Neural progenitor cell (in vitro differentiated cells): ENCODE data around the gene TRIM69. TPM values are rescaled to one million over a fixed set of nuclear protein-coding genes. Genes with fewer than 3 reads are reported as not detected.

Source experiments
- DNase-seq: peaks from one replicate; pipeline ENCODE4 v3.0.0-alpha.2; 2016; ENCODE audit warnings: low spot score
- H2AFZ ChIP-seq: fragments of 200-600 bp; sonication (generic); replicated peaks from 2 replicates; pipeline ENCODE4 v1.6.1; 2016; ENCODE audit warnings: antibody characterized with exemption
- H3F3A ChIP-seq: fragments of 200-600 bp; sonication (generic); 2 replicates; pipeline ENCODE4 v1.6.1; 2016; ENCODE audit warnings: antibody characterized with exemption, low read depth
- H3K27ac ChIP-seq: fragments of 200-600 bp; sonication (generic); 2 replicates; pipeline ENCODE4 v1.5.1; 2016; ENCODE audit warnings: mild to moderate bottlenecking
- H3K27me3 ChIP-seq: fragments of 200-600 bp; sonication (generic); 2 replicates; pipeline ENCODE4 v1.6.1; 2016; ENCODE audit warnings: mild to moderate bottlenecking, moderate library complexity
- H3K36me3 ChIP-seq: fragments of 200-600 bp; sonication (generic); 2 replicates; pipeline ENCODE4 v1.5.1; 2016
- H3K4me1 ChIP-seq: fragments of 200-600 bp; sonication (generic); 2 replicates; pipeline ENCODE4 v1.6.1; 2016; ENCODE audit warnings: mixed run types
- H3K4me2 ChIP-seq: fragments of 200-600 bp; sonication (generic); 2 replicates; pipeline ENCODE4 v1.6.1; 2016
- H3K4me3 ChIP-seq: fragments of 200-600 bp; sonication (generic); 2 replicates; pipeline ENCODE4 v1.5.1; 2016
- H3K79me2 ChIP-seq: fragments of 200-600 bp; sonication (generic); 2 replicates; pipeline ENCODE4 v1.6.1; 2016; ENCODE audit warnings: low read depth
- H3K9ac ChIP-seq: fragments of 200-600 bp; sonication (generic); 2 replicates; pipeline ENCODE4 v1.6.1; 2016
- H3K9me3 ChIP-seq: fragments of 200-600 bp; sonication (generic); 2 replicates; pipeline ENCODE4 v1.5.1; 2016; ENCODE audit warnings: low read depth
- H4K20me1 ChIP-seq: fragments of 200-600 bp; sonication (generic); 2 replicates; pipeline ENCODE4 v1.6.1; 2016; ENCODE audit warnings: low read depth
- H3K27ac Mint-ChIP-seq: 3 replicates; pipeline ENCODE4 v1.8.0; 2021; ENCODE audit warnings: mixed read lengths
- H3K27me3 Mint-ChIP-seq: 2 replicates; pipeline ENCODE4 v1.8.0; 2022; ENCODE audit warnings: low read depth, mild to moderate bottlenecking, inconsistent platforms, moderate library complexity, mixed read lengths; ENCODE audit not compliant: insufficient read depth
- H3K36me3 Mint-ChIP-seq: 3 replicates; pipeline ENCODE4 v1.8.0; 2021; ENCODE audit warnings: mixed read lengths
- H3K4me1 Mint-ChIP-seq: 3 replicates; pipeline ENCODE4 v1.8.0; 2021; ENCODE audit warnings: mixed read lengths
- H3K4me3 Mint-ChIP-seq: 3 replicates; pipeline ENCODE4 v1.8.0; 2021; ENCODE audit warnings: mild to moderate bottlenecking, moderate library complexity, mixed read lengths
- H3K9me3 Mint-ChIP-seq: 3 replicates; pipeline ENCODE4 v1.8.0; 2020; ENCODE audit warnings: mixed read lengths
- EZH2 ChIP-seq: fragments of 200-600 bp; sonication (generic); IDR thresholded peaks from 2 replicates; pipeline ENCODE4 v1.6.1; 2017; ENCODE audit warnings: antibody characterized with exemption, mild to moderate bottlenecking, moderate library complexity
- EZH2phosphoT487 ChIP-seq: fragments of 200-600 bp; sonication (generic); IDR thresholded peaks from 2 replicates; pipeline ENCODE4 v1.6.1; 2017; ENCODE audit warnings: antibody characterized with exemption
- total RNA-seq: library from RNA; depleted of rRNA; stranded (reverse); fragments of >200 nt; gene quantifications from 2 replicates; pipeline ENCODE4 v1.2.3, GENCODE V29; 2015; ENCODE audit warnings: low replicate concordance
- TF ChIP-seq, protein P1 (sequence below): fragments of 200-600 bp; sonication (generic); IDR thresholded peaks from 2 replicates; pipeline ENCODE4 v1.5.1; 2017; ENCODE audit warnings: antibody characterized with exemption, mild to moderate bottlenecking

The TRIM69 gene
- total RNA-seq, 1 donor from 2014 or later, result 0.51 TPM

- H3K27ac Mint-ChIP-seq, result no peak overlapping the region
- H3K4me3 Mint-ChIP-seq, result no peak overlapping the region
- Histone ChIP-seq H4K20me1 (no peaks in the 10 kb centered on the region), H3F3A (no peaks in the 10 kb centered on the region), H3K27ac (no peak overlapping the region), H3K9me3 (no peaks in the 10 kb centered on the region), H2AFZ (no peak overlapping the region), H3K4me3 (no peak overlapping the region), H3K9ac (no peak overlapping the region), H3K36me3 (no peaks in the 10 kb centered on the region), H3K27me3 (no peaks in the 10 kb centered on the region), H3K4me2 (no peak overlapping the region), H3K4me1 (no peaks in the 10 kb centered on the region), H3K79me2 (no peaks in the 10 kb centered on the region)
- H3K36me3 Mint-ChIP-seq, result no peaks in the 10 kb centered on the region
- TF ChIP-seq EZH2 (no peak), EZH2phosphoT487 (no peak)
- TF ChIP-seq, protein P1, sequence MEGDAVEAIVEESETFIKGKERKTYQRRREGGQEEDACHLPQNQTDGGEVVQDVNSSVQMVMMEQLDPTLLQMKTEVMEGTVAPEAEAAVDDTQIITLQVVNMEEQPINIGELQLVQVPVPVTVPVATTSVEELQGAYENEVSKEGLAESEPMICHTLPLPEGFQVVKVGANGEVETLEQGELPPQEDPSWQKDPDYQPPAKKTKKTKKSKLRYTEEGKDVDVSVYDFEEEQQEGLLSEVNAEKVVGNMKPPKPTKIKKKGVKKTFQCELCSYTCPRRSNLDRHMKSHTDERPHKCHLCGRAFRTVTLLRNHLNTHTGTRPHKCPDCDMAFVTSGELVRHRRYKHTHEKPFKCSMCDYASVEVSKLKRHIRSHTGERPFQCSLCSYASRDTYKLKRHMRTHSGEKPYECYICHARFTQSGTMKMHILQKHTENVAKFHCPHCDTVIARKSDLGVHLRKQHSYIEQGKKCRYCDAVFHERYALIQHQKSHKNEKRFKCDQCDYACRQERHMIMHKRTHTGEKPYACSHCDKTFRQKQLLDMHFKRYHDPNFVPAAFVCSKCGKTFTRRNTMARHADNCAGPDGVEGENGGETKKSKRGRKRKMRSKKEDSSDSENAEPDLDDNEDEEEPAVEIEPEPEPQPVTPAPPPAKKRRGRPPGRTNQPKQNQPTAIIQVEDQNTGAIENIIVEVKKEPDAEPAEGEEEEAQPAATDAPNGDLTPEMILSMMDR, result no peak
- no peak for DNase-seq
- no peaks in the 10 kb centered on the region for H3K27me3 Mint-ChIP-seq
- H3K9me3 Mint-ChIP-seq, result peaks cover 24% of the 10 kb centered on the region
- H3K4me1 Mint-ChIP-seq, result peaks cover 6% of the 10 kb centered on the region
These were observed 30.3 kb upstream of the TRIM69 start for GRCh38 chr15:44705986-44706385.

DNA sequence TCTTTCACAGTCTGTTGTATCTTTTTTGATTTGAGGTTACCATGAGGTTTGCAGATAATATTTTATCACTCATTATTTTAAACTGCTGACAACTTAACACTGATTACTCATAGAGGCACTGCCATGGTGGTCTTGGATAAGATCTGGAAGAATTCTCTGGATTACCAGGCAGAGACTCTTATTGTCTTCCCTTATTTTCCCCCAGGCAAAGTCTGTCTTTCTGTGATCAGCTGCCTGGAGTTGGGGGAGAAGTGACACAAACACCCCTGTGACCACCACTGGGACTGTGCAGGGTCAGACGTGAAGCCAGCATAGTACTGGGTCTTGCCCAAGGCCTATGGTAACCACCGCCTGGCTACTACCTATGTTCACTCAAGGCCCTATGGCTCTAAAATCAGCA, 29.9 kb upstream of the TRIM69 start:
- peaks cover 22% of the 10 kb centered on the region for H3K9me3 Mint-ChIP-seq
- TF ChIP-seq EZH2 (no peak), EZH2phosphoT487 (no peak)
- TF ChIP-seq, protein P1, result no peak
- H3K4me3 Mint-ChIP-seq, result no peak overlapping the region
- no peaks in the 10 kb centered on the region for H3K27me3 ChIP-seq
- no peak overlapping the region for H3K9ac ChIP-seq
- H3K36me3 ChIP-seq, result no peaks in the 10 kb centered on the region
- no peak overlapping the region for H3K27ac Mint-ChIP-seq
- H3F3A ChIP-seq, result no peaks in the 10 kb centered on the region
- H3K4me3 ChIP-seq, result no peak overlapping the region
- DNase-seq, result no peak
- H3K27me3 Mint-ChIP-seq, result no peaks in the 10 kb centered on the region
- H3K79me2 ChIP-seq, result no peaks in the 10 kb centered on the region
- H3K4me1 Mint-ChIP-seq, result peaks cover 7% of the 10 kb centered on the region
- no peaks in the 10 kb centered on the region for H3K4me1 ChIP-seq
- no peak overlapping the region for H3K4me2 ChIP-seq
- no peaks in the 10 kb centered on the region for H3K9me3 ChIP-seq
- no peak overlapping the region for H3K27ac ChIP-seq
- H4K20me1 ChIP-seq, result no peaks in the 10 kb centered on the region
- H3K36me3 Mint-ChIP-seq, result no peaks in the 10 kb centered on the region
- no peak overlapping the region for H2AFZ ChIP-seq

DNA sequence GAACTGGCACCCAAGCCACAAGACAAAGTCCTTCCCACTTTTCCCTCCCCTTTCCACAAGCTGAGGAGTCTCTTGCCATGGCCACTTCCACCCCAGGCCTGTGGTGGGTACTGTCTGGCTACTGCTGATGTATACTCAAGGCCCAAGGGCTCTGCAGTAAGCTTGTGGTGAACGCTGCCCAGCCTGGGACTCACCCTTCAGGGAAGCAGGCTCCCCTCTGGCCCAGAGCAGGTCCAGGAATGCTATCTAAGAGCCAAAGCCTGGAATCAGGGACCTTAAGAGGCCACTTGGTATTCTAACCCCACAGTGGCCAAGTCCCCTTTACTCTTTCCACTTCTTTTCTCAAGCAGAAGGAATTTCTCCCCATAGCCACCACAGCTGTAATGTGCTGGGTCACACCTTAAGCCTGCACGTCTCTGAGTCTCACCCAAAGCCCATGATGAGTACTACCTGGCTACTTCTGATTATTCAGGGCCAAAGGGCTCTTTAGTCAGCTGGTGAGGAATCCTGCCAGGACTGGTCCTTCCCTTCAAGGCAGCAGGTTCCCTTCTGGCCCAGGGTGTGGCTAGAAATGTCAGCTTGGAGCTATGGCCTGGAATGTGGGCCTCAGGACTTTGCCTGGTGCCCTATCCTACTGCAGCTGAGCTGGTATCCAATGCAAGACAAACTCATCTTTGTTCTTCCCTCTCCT, 29.2 kb upstream of the TRIM69 start:
- no peaks in the 10 kb centered on the region for H3K4me1 ChIP-seq
- no peak overlapping the region for H3K4me3 Mint-ChIP-seq
- H3K4me3 ChIP-seq, result no peak overlapping the region

More for the DNA sequence above, 29.2 kb upstream of the TRIM69 start:
- Histone ChIP-seq H3K36me3 (no peaks in the 10 kb centered on the region), H2AFZ (no peak overlapping the region), H3K9me3 (no peaks in the 10 kb centered on the region), H3K27me3 (peaks cover 7% of the 10 kb centered on the region), H4K20me1 (no peaks in the 10 kb centered on the region), H3F3A (no peaks in the 10 kb centered on the region), H3K27ac (no peak overlapping the region), H3K4me2 (no peak overlapping the region), H3K79me2 (no peaks in the 10 kb centered on the region), H3K9ac (no peak overlapping the region)
- Mint-ChIP-seq H3K27ac (no peak overlapping the region), H3K9me3 (peaks cover 18% of the 10 kb centered on the region), H3K4me1 (peaks cover 9% of the 10 kb centered on the region), H3K36me3 (no peaks in the 10 kb centered on the region), H3K27me3 (no peaks in the 10 kb centered on the region)
- no peak for DNase-seq
- TF ChIP-seq EZH2phosphoT487 (no peak), EZH2 (no peak)
- TF ChIP-seq, protein P1, result no peak
